Vagina (tissue), 2 donors: ENCODE results near the gene SELENON.

Experiments used
- CTCF ChIP-seq, 3 experiments: fragments of 450-650 bp in 2 of 3; fragments of 200-600 bp in 1 of 3; sonication (generic) in 1 of 3; IDR thresholded peaks; one replicate each; pipeline ENCODE4 v1.5.1; 2017 to 2019; ENCODE audit warnings: antibody characterized with exemption in 3 of 3, mild to moderate bottlenecking in 2 of 3, moderate library complexity in 2 of 3
- POLR2A ChIP-seq, 2 donors: fragments of 450-650 bp; IDR thresholded peaks; one replicate each; pipeline ENCODE4 v1.6.1; 2017; ENCODE audit warnings: antibody characterized with exemption in 2 of 2, mild to moderate bottlenecking in 2 of 2, moderate library complexity in 2 of 2
- POLR2AphosphoS5 ChIP-seq, 2 donors: sonication (generic); formaldehyde crosslinking; IDR thresholded peaks; one replicate each; pipeline ENCODE4 v1.9.0; 2017; ENCODE audit warnings: antibody characterized with exemption in 2 of 2, mild to moderate bottlenecking in 2 of 2, low read depth in 1 of 2; ENCODE audit not compliant: insufficient read depth in 1 of 2

GRCh38 chr1:25861316-25862286, 61.6 kb downstream of the SELENON start:
- TF ChIP-seq CTCF (IDR thresholded peaks at IDR 0.05) (no peak), POLR2AphosphoS5 (IDR thresholded peaks at IDR 0.05; ENCODE audit: insufficient read depth in 1 of 2, low read depth in 1 of 2) (no peak), POLR2A (IDR thresholded peaks at IDR 0.05) (no peak)
